Thymus (tissue), 11 donors: ENCODE measurements around the gene THSD4. TPM values are rescaled to one million over a fixed set of nuclear protein-coding genes. Genes with fewer than 3 reads are reported as not detected.

Source experiments
- DNase-seq, 9 donors: peaks; one replicate each; pipeline ENCODE4 v3.0.0-alpha.2; 2013; ENCODE audit warnings: low spot score in 9 of 9, low read depth in 6 of 9, missing footprints in 1 of 9
- H3K27ac ChIP-seq, 2 donors: one replicate each; pipeline ENCODE4 v1.5.1; 2013; ENCODE audit warnings: control low read depth in 1 of 2, low read depth in 1 of 2, low read length in 1 of 2, mild to moderate bottlenecking in 1 of 2, moderate library complexity in 1 of 2
- H3K27me3 ChIP-seq, 2 donors: one replicate each; pipeline ENCODE4 v1.5.1; 2013; ENCODE audit warnings: low read length in 1 of 2; ENCODE audit not compliant: control insufficient read depth in 2 of 2, insufficient read depth in 1 of 2
- H3K36me3 ChIP-seq, 2 donors: one replicate each; pipeline ENCODE4 v1.5.1; 2013; ENCODE audit warnings: low read length in 1 of 2, mild to moderate bottlenecking in 1 of 2, moderate library complexity in 1 of 2; ENCODE audit not compliant: control insufficient read depth in 2 of 2, insufficient read depth in 2 of 2
- H3K4me1 ChIP-seq, 2 donors: one replicate each; pipeline ENCODE4 v1.5.1; 2013; ENCODE audit warnings: low read length in 2 of 2; ENCODE audit not compliant: control insufficient read depth in 2 of 2, insufficient read depth in 2 of 2
- H3K4me3 ChIP-seq, 2 donors: one replicate each; pipeline ENCODE4 v1.5.1; 2013; ENCODE audit warnings: low read length in 2 of 2, control low read depth in 1 of 2, mild to moderate bottlenecking in 1 of 2
- H3K9me3 ChIP-seq, 2 donors: one replicate each; pipeline ENCODE4 v1.5.1; 2013; ENCODE audit warnings: low read length in 1 of 2, mild to moderate bottlenecking in 1 of 2; ENCODE audit not compliant: control insufficient read depth in 2 of 2, insufficient read depth in 1 of 2
- WGBS: extraction: QIAGEN DNeasy Blood & Tissue Kit; methylation state at CpG from one replicate; pipeline ENCODE4 v1.1.7; 2013; 5-methylcytosine and 5-hydroxymethylcytosine counted together
- polyA plus RNA-seq: library from polyadenylated mRNA; stranded (reverse); fragments of 200-250 nt; gene quantifications from one replicate; pipeline ENCODE4 v1.2.3, GENCODE V29; 2013
- total RNA-seq: library from RNA; stranded (reverse); fragments of 120-200 nt; gene quantifications from one replicate; pipeline ENCODE4 v1.2.4, GENCODE V29; 2013
- donor health status: healthy.

THSD4 gene
- total and polyA plus RNA-seq, 2 donors: 1.7 to 2.2 TPM

DNA sequence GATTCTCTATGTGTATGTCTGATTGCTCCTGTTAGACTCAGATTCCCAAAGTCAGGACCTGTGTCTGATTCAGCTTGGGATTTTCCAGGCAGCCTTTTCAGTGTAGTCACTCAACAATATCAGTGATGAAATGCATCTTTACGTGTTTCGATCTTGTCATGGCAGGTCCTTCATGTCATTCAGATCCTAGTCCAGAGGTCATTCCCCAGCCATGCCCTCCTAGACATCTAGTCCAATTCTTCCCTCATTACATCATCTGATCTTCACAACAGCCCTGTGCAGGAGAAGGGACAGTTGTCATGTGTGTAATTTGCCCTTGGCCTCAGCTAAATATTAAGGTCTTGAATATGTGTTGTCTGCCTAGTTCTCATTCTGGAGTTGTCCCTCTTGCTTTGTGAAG lies 541.9 kb downstream of the THSD4 start:
- Histone ChIP-seq H3K4me1 (no peaks in the 10 kb centered on the region), H3K27ac (no peak overlapping the region), H3K27me3 (no peaks in the 10 kb centered on the region), H3K9me3 (no peaks in the 10 kb centered on the region), H3K4me3 (no peak overlapping the region), H3K36me3 (no peaks in the 10 kb centered on the region)
- DNase-seq: no peak
- WGBS: 97% methylated on average over 2 of the region's 2 CpGs

DNA sequence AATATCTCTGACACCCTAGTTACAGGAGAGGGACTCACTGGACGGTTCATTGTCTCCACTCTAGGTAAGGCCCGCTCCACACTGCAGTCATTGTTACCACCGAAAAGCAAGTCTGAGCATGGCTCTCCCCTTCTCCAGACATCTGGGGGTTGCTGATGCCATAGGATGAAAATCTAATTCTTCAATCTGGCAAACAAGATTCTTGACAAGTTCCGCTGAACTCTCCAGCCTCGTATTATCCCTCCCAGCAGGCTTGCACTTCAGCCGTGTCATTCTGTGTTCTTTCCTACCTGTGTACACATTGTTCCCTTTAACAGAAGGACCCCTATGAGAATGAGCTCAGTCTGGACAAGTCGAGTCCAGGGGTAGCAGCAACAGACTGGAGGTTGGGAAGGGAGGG lies 542.8 kb downstream of the THSD4 start:
- H3K9me3 ChIP-seq: no peaks in the 10 kb centered on the region
- no peak overlapping the region for H3K27ac ChIP-seq
- no peak overlapping the region for H3K4me3 ChIP-seq
- H3K4me1 ChIP-seq: no peaks in the 10 kb centered on the region
- H3K27me3 ChIP-seq: no peaks in the 10 kb centered on the region
- WGBS: 94% methylated on average over 7 of the region's 7 CpGs
- no peaks in the 10 kb centered on the region for H3K36me3 ChIP-seq
- DNase-seq: no peak

- Histone ChIP-seq H3K4me1 (no peaks in the 10 kb centered on the region), H3K27me3 (no peaks in the 10 kb centered on the region), H3K9me3 (no peaks in the 10 kb centered on the region), H3K4me3 (no peak overlapping the region), H3K27ac (no peak overlapping the region), H3K36me3 (no peaks in the 10 kb centered on the region)
- no peak for DNase-seq
- WGBS: over 99% methylated on average over 2 of the region's 2 CpGs
These were observed 543.8 kb downstream of the THSD4 start for GRCh38 chr15:71658827-71659729.

DNA sequence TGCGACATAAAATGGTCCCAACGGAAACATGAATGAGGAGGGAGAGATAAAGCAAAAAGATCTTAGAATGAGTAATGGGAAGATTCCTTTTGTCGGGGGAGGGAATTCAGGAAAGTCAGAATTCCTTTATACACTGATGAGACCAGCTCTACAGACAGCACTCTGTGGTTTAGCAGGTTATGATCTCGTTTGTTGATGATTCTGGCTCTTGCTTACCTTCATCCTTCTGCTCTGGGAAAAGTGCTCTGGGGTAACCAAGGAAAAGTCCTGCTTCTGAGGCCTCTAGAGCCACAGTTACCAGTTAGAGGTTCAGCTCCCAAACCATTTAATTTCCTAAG lies 544.4 kb downstream of the THSD4 start:
- Histone ChIP-seq H3K4me3 (no peak overlapping the region), H3K36me3 (no peaks in the 10 kb centered on the region), H3K9me3 (no peaks in the 10 kb centered on the region), H3K27me3 (no peaks in the 10 kb centered on the region), H3K27ac (no peak overlapping the region), H3K4me1 (no peaks in the 10 kb centered on the region)
- 91% methylated on average over 4 of the region's 4 CpGs for WGBS
- DNase-seq: no peak

DNA sequence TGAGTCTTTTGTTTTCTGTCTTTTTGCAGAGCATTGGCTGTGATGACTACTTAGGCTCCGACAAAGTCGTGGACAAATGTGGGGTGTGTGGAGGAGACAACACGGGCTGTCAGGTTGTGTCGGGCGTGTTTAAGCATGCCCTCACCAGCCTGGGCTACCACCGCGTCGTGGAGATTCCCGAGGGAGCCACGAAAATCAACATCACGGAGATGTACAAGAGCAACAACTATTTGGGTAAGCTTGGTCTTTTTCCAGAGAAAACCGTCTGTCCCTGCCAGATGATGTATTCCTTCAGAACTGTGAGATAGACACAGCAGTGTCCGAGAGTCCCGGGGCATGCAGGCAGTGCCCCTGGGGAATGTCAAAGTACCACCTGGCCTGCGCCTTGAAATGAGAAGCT lies 545.2 kb downstream of the THSD4 start:
- no peaks in the 10 kb centered on the region for H3K27me3 ChIP-seq
- H3K4me3 ChIP-seq: no peak overlapping the region
- no peak overlapping the region for H3K27ac ChIP-seq
- no peak for DNase-seq
- H3K36me3 ChIP-seq: no peaks in the 10 kb centered on the region
- H3K9me3 ChIP-seq: no peaks in the 10 kb centered on the region
- WGBS: 94% methylated on average over 15 of the region's 15 CpGs
- no peaks in the 10 kb centered on the region for H3K4me1 ChIP-seq

- WGBS: 24% methylated on average over 1 of the region's 1 CpG
- no peak overlapping the region for H3K4me3 ChIP-seq
- no peak for DNase-seq
- H3K36me3 ChIP-seq: no peaks in the 10 kb centered on the region
- no peaks in the 10 kb centered on the region for H3K27me3 ChIP-seq
- H3K4me1 ChIP-seq: no peaks in the 10 kb centered on the region
- H3K9me3 ChIP-seq: no peaks in the 10 kb centered on the region
- no peak overlapping the region for H3K27ac ChIP-seq
These were observed 547.0 kb downstream of the THSD4 start for GRCh38 chr15:71662306-71662705.

DNA sequence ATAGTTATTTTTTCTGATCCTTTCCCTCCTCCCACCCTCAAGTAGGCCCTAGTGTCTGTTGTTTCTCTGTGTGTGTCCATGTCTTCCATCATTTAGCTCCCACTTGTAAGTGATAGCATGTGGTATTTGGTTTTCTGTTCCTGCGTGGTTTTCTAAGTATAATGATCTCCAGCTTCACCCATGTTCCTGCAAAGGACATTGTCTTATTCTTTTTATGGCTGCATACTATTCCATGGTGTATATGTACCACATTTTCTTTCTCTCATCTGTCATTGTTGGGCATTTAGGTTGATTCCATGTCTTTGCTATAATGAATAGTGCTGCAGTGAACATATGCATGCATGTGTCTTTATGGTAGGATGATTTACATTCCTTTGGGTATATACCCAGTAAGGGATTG lies 549.4 kb downstream of the THSD4 start:
- 95% methylated on average over 1 of the region's 1 CpG for WGBS
- Histone ChIP-seq H3K27me3 (no peaks in the 10 kb centered on the region), H3K27ac (no peak overlapping the region), H3K4me1 (no peaks in the 10 kb centered on the region), H3K9me3 (no peaks in the 10 kb centered on the region), H3K4me3 (no peak overlapping the region), H3K36me3 (no peaks in the 10 kb centered on the region)
- no peak for DNase-seq

GRCh38 chr15:71666763-71667620 lies 551.7 kb downstream of the THSD4 start:
- Histone ChIP-seq H3K4me3 (no peak overlapping the region), H3K4me1 (no peaks in the 10 kb centered on the region), H3K27ac (no peak overlapping the region), H3K9me3 (no peaks in the 10 kb centered on the region), H3K27me3 (no peaks in the 10 kb centered on the region), H3K36me3 (no peaks in the 10 kb centered on the region)
- no peak for DNase-seq

DNA sequence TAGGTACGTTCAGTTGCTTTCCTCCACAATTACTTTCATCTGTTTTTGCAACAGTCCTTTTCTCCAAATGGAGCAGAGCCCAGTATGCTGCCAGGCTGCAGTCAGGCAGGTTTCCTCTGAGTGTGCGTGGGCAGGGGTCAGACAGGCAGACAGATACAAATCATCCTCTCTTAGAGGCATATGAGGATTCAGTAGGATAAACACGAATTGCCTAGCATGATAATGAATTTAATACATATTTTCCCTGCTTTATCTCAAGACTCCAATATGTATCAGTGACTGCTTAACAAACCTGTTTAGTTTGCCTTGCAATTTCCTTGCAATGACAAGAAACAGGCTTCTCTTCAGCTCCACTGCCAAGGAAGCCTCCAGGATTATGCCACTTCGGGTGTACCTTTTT lies 554.4 kb downstream of the THSD4 start:
- 82% methylated on average over 4 of the region's 4 CpGs for WGBS
- Histone ChIP-seq H3K4me3 (no peak overlapping the region), H3K36me3 (no peaks in the 10 kb centered on the region), H3K27ac (no peak overlapping the region), H3K4me1 (no peaks in the 10 kb centered on the region), H3K9me3 (no peaks in the 10 kb centered on the region), H3K27me3 (no peaks in the 10 kb centered on the region)
- no peak for DNase-seq
